Skin epidermis (tissue), 12 donors: ENCODE results near the gene TMEM82.

Experiments used
- H3K27ac ChIP-seq, 21 experiments: fragments of 200-600 bp; sonication (generic) in 11 of 21; one replicate each; pipeline ENCODE4 v1.5.0; 2020; ENCODE audit warnings: mild to moderate bottlenecking in 3 of 21, inconsistent platforms in 2 of 21, moderate library complexity in 2 of 21
- H3K4me3 ChIP-seq, 7 experiments: fragments of 200-600 bp; sonication (generic) in 2 of 7; one replicate each; pipeline ENCODE4 v1.5.0; 2020; ENCODE audit warnings: inconsistent platforms in 2 of 7, mild to moderate bottlenecking in 2 of 7, moderate library complexity in 1 of 7

Gene TMEM82

DNA sequence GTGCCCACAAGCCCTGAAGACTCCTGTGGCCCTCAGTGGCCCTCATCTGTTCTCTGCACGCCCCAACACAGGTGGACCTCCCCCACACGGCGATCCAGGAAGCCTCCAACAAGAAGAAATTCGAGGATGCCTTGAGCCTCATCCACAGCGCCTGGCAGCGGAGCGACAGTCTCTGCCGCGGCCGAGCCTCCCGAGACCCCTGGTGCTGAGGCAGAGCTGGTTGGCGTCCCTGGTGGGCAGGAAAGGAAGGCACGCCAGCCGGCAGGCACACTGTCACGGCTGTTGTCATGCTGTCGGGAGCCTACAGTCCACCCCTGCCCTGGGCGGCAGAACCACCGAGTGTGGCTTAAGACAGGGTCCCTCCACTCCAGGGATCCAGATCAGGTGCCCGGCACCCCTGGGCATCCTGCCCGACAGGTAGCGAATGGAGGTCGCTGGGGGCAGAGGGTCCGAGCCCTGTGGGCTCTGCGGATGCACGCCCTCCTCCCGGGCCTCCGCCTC is 8.5 kb upstream of the TMEM82 start:
- Histone ChIP-seq H3K4me3 (no peak overlapping the region), H3K27ac (no peak overlapping the region)

DNA sequence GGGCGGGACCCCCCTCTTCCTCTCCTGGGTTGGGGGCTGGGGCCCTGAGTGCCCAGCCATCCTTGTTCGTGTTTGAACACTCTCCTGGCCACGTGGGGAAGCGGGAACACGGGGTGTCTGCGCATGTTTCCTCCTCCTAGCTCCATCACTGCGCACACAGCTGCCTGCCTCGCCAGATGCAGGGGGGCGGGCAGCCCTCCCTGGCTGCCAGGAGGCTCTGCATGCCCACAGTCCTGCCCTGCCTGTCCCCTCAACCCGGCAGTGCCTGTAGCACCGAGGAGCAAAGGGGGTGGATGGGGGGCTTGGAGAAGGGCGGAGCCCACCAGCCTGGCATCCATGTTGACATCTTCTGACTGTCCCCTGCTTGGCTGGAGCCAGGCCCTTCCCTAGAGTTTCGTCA is 8.0 kb upstream of the TMEM82 start:
- peak overlapping the region in 1 of 21 experiments; percentile 22 for H3K27ac ChIP-seq
- H3K4me3 ChIP-seq: no peak overlapping the region

GRCh38 chr1:15734901-15735300 is 7.4 kb upstream of the TMEM82 start:
- no peak overlapping the region for H3K4me3 ChIP-seq
- H3K27ac ChIP-seq: peak overlapping the region in 4 of 21 experiments; percentile 23 to 50 (median 37)

- H3K4me3 ChIP-seq: no peak overlapping the region
- H3K27ac ChIP-seq: peak overlapping the region in 9 of 21 experiments; percentile 21 to 69 (median 36)
These were observed 6.8 kb upstream of the TMEM82 start for GRCh38 chr1:15735304-15736037.

DNA sequence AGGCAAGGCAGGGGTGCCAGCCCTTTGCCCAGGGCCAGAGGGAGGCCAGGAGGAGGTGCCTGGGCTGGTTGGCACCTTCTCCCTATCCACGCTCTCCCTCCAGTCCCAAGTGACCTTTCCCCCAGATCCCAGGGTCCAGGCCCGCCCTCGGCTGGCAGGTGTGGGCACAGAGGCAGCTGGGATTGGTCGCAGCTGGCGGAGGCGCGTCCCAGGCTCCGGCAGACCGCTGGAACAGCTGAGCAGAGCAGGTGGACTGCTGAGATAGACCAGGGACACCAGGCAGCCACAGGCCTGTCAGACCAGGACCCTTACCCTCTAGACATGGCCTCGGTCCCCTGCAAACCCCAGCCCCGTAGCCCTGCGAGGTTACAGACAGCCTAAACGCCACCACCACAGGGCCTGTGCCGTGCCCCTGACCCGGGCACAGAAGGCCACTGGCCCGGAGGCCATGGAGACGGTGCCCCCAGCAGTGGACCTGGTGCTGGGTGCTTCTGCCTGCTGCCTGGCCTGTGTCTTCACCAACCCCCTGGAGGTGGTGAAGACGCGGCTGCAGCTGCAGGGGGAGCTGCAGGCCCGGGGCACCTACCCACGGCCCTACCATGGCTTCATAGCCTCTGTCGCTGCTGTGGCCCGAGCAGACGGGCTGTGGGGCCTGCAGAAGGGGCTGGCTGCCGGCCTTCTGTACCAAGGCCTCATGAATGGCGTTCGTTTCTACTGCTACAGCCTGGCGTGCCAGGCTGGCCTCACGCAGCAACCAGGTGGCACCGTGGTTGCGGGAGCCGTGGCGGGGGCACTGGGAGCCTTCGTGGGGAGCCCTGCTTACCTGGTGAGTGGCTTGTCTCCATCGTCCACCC is 6.0 kb upstream of the TMEM82 start, which contains the start of gene SLC25A34:
SLC25A34 (plus strand) TSS at position 221 of the 854 bp plus-strand sequence; CDS start at position 449, 228 bp downstream.
- no peak within 1 kb of the TSS for H3K4me3 ChIP-seq
- peak within 1 kb of the TSS in 10 of 21 experiments; percentile 6 to 69 (median 34) for H3K27ac ChIP-seq

DNA sequence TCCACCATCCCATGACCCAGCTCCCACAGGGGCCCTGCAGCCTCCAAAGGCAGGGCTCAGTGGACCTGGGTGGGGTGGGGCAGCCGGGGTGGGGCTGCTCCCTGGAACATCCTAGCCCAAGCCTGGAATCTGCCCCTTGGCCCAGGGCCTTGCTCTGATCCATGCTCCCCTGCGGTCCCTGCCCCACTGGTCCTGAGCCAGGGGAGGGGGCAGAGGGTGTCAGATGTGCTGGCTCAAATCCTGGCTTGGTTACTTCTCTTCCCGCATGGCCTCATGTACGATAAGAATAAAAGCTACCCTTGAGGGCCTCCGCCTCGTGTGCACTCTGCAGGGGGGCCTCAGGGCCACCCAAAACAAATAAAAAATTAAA is 5.4 kb upstream of the TMEM82 start:
- Histone ChIP-seq H3K4me3 (no peak overlapping the region), H3K27ac (peak overlapping the region in 3 of 21 experiments; percentile 3 to 16 (median 6))

GRCh38 chr1:15737324-15738319 is 4.7 kb upstream of the TMEM82 start:
- Histone ChIP-seq H3K27ac (no peak overlapping the region), H3K4me3 (no peak overlapping the region)

DNA sequence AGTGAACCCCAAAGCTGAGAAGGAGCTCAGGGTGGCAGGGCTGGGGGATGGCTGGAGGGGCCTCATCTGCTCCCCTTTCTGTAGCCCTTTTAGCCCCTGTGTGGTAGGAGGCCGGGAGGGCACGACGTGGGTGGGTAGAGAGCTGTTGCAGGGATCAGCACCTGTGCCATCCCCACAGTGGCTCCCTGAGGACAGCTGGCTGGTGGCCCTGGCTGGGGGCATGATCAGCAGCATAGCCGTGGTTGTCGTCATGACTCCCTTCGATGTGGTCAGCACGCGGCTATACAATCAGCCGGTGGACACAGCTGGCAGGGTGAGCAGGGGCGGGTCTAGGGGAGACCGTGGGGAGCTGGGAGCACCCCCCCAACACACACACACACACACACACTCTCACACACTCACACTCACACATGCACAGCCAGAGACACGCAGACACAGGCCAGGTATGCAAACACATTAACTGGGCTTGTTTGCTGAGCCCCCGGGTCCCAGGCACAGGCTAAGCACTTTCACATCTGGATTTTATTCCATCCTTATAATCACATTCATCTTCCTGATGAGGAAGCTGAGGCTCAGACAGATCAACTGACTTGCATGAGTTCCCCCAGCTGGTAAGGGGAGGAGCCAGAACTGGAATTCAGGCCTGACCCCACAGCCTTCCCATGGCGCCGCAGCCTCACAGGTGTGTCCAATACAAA is 3.7 kb upstream of the TMEM82 start:
- H3K4me3 ChIP-seq: no peak overlapping the region
- no peak overlapping the region for H3K27ac ChIP-seq

GRCh38 chr1:15739259-15739658 is 3.0 kb upstream of the TMEM82 start:
- Histone ChIP-seq H3K4me3 (no peak overlapping the region), H3K27ac (no peak overlapping the region)

DNA sequence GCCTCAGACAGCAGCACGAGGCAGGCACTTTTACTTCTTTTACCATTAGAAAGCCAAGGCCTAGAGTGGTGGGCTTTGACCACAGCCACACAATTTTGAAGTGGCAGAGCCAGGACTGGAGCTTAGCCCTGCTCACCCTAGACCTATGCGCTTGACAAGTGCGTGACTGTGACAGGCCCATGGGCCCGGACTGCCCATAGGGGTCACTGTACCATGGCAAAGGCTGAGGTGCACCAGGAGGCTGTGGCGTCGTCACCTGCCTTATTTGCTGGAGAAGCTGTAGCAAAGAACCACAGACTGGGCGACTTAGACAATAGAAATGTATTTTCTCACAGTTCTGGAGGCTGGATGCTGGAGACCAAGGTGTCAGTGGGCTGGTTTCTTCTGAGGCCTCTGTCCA is 2.6 kb upstream of the TMEM82 start:
- no peak overlapping the region for H3K27ac ChIP-seq
- no peak overlapping the region for H3K4me3 ChIP-seq

- Histone ChIP-seq H3K27ac (no peak overlapping the region), H3K4me3 (no peak overlapping the region)
These were observed 1.1 kb upstream of the TMEM82 start for GRCh38 chr1:15740924-15741850.

DNA sequence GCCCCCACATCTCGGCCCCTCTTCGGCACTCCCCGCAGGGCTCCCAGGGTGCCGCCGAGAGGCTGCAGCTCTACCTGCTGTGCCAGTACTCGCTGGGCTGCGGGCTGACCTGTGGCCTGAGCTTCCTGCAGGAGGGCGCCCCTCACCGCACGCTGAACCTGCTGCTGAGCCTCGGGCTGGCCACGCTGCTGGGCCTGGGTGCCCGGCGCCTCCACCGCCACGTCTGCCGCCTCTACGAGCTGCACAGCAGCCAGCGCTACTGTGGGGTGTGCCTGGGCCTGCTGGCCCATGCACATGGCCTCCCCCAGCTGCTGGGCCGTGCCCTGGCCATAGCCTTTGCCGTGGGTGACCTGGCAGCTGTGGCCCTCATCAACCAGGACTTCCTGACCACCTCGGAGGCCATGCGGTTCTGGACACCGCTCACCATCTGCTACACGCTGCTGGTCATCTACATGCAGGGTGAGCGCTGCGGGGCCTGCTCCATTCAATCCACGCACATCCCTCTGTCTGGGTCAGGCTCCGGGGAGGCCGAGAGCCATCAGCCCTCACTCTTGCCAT is 1.9 kb downstream of the TMEM82 start:
- no peak overlapping the region for H3K4me3 ChIP-seq
- H3K27ac ChIP-seq: no peak overlapping the region

- H3K4me3 ChIP-seq: no peak overlapping the region
- no peak overlapping the region for H3K27ac ChIP-seq
These were observed 5.1 kb downstream of the TMEM82 start for GRCh38 chr1:15747378-15747777.

GRCh38 chr1:15748264-15748663 is 6.0 kb downstream of the TMEM82 start:
- no peak overlapping the region for H3K4me3 ChIP-seq
- H3K27ac ChIP-seq: no peak overlapping the region

GRCh38 chr1:15748690-15749398 is 6.5 kb downstream of the TMEM82 start:
- H3K27ac ChIP-seq: peak overlapping the region in 1 of 21 experiments; percentile 31
- no peak overlapping the region for H3K4me3 ChIP-seq

DNA sequence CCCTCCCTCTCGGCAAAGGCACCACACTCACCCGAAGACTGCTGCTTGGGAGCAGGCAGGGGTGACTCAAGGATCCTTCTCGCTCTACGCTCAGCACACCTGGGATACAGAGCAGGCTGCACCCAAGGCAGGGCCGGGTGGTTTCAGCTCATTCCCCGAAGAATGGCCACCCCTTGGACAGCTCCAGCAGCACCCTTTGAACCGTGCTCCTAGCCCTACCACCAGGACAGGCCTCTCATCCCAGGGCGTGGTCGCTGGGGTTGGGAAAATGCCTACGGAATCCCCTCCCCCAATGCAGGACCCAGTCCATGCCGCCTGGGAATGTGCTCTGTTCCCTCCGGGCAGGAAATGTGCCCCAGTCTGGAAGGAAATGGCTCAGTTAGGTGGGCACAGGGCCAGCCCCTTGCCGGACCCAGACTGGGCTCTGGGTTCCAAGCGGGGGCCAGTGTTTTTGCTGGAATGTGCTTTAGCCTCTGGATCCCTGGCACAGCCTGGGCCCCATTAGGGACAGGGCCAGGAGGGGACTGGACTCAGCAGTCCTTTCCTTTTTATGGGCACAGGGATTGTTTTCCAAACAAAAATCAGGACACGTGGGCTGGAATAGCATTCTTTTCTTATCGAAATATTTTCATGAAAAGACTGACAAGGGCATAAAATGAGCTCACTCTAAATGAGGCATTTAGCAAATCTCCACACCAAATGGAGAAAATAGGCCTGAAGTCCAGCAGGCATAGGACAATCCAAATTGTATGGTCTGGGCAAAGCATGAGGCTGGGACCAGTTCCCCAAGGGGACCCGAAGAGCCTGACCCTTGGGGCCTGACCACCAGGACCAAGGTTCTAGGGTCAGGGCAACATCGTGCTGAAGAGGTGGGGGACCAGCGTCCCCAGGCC is 7.3 kb downstream of the TMEM82 start:
- Histone ChIP-seq H3K4me3 (no peak overlapping the region), H3K27ac (peak overlapping the region in 1 of 21 experiments; percentile 31)
